Measurements from ENCODE around the gene LGI2. TPM values are rescaled to one million over a fixed set of nuclear protein-coding genes. Genes with fewer than 3 reads are reported as not detected.

The LGI2 gene, protein sequence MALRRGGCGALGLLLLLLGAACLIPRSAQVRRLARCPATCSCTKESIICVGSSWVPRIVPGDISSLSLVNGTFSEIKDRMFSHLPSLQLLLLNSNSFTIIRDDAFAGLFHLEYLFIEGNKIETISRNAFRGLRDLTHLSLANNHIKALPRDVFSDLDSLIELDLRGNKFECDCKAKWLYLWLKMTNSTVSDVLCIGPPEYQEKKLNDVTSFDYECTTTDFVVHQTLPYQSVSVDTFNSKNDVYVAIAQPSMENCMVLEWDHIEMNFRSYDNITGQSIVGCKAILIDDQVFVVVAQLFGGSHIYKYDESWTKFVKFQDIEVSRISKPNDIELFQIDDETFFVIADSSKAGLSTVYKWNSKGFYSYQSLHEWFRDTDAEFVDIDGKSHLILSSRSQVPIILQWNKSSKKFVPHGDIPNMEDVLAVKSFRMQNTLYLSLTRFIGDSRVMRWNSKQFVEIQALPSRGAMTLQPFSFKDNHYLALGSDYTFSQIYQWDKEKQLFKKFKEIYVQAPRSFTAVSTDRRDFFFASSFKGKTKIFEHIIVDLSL
- 0.78 and 0.79 TPM in 2 replicates for polyA plus RNA-seq (2013)

DNA sequence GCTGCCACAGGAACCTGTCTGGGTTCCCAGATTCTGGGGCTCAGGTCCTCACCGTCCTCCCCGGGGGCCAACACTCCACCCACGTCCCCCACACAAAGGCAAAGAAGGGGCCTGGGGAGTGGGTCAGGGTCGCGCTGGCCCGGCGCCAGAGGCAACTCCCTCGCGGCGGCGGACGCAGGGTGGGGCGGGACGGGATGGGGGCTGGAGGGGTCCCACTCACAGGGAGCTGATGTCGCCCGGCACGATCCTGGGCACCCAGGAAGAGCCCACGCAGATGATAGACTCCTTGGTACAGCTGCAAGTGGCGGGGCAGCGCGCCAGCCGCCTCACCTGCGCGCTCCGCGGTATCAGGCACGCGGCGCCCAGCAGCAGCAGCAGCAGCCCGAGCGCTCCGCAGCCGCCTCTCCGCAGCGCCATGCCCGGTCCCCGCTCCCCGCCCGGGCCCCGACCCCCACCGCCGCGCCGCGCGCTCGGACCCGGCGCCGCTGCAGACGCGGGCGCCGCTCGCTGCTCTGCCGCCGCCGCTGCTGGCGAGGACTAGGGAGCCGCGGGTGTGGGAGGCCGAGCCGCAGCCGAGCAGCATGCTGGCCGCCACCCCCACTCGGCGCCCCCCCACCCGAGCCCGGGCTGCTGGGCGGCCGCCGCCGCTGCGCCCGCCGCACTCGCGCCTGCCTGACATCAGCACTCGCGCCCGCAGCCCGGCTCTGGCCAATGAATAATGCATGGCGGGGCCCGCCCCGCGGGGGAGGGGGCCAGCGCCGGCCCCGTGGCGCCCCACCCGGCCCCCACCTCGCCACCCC, at the start of gene LGI2:
Gene LGI2 (minus strand): TSS at position 670 of the 800 bp plus-strand sequence. CDS start 253 bp downstream, at position 417.
- Histone ChIP-seq H3K9me3 (ENCODE audit: insufficient read depth, low read depth, low read length) (peaks cover 2% of the 10 kb centered on the region), H3K4ac (ENCODE audit: low read depth, low read length) (no peak within 1 kb of the TSS), H3K79me1 (ENCODE audit: low read length) (no peaks in the 10 kb centered on the region), H3K4me1 (ENCODE audit: control insufficient read depth in 1 of 2, insufficient read depth in 2 of 2, low read length in 2 of 2) (peaks cover 0 to 7% of the 10 kb centered on the region in 2 experiments), H3K27me3 (ENCODE audit: insufficient read depth, low read length) (peaks cover 14% of the 10 kb centered on the region), H3K14ac (ENCODE audit: low read length) (no peak within 1 kb of the TSS), H4K8ac (ENCODE audit: low read depth, low read length) (no peak within 1 kb of the TSS), H3K18ac (ENCODE audit: low read length) (no peak within 1 kb of the TSS), H4K91ac (ENCODE audit: low read depth, low read length) (no peak within 1 kb of the TSS), H3K23ac (ENCODE audit: low read length) (no peak within 1 kb of the TSS), H3K4me3 (ENCODE audit: low read depth, low read length) (peak within 1 kb of the TSS; percentile 70), H3K79me2 (ENCODE audit: control insufficient read depth, insufficient read depth, low read length, poor library complexity) (no peaks in the 10 kb centered on the region), H2AK5ac (ENCODE audit: low read length) (no peak within 1 kb of the TSS), H3K36me3 (ENCODE audit: control insufficient read depth in 1 of 2, insufficient read depth in 2 of 2, low read length in 2 of 2) (no peaks in the 10 kb centered on the region), H3K9ac (ENCODE audit: low read length) (no peak within 1 kb of the TSS), H4K12ac (ENCODE audit: low read depth, low read length) (no peak within 1 kb of the TSS), H2BK120ac (ENCODE audit: insufficient read depth, low read length, poor library complexity) (no peak within 1 kb of the TSS), H2BK12ac (ENCODE audit: low read length) (no peak within 1 kb of the TSS), H3K4me2 (ENCODE audit: low read length) (peak within 1 kb of the TSS; percentile 67), H2AFZ (ENCODE audit: insufficient read depth, low read length, poor library complexity) (no peak within 1 kb of the TSS), H2BK5ac (ENCODE audit: low read depth, low read length, poor library complexity) (no peak within 1 kb of the TSS), H3K27ac (ENCODE audit: low read depth, low read length) (no peak within 1 kb of the TSS)
- DNase-seq = peak; percentile 17 to 57
- no CpG with 5 or more reads among the region's 92 CpGs for WGBS (ENCODE audit: extremely low coverage, insufficient coverage, insufficient read length)

DNA sequence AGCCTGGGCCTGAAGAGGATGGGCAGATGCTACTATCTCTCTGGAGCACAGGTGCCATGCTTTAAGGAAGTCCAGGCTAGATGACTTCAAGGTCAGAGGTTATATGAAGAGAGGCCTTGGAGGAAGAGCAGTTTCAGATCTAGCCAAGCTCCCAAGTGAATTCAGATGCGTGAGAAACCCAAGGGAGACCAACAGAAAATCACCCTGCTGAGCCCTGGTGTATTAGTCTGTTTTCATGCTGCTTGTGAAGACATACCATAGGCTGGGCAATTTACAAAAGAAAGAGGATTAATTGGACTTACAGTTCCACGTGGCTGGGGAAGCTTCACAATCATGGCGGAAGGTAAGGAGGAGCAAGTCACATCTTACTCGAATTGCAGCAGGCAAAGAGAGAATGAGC, 47.8 kb upstream of the LGI2 start:
- Histone ChIP-seq H3K27ac (ENCODE audit: low read depth, low read length) (peak overlapping the region; percentile 44), H2AFZ (ENCODE audit: insufficient read depth, low read length, poor library complexity) (no peak overlapping the region), H3K18ac (ENCODE audit: low read length) (no peak overlapping the region), H3K79me1 (ENCODE audit: low read length) (peaks cover 15% of the 10 kb centered on the region), H3K9ac (ENCODE audit: low read length) (no peak overlapping the region), H4K12ac (ENCODE audit: low read depth, low read length) (no peak overlapping the region), H3K4me1 (ENCODE audit: control insufficient read depth in 1 of 2, insufficient read depth in 2 of 2, low read length in 2 of 2) (peaks cover 12 to 14% of the 10 kb centered on the region in 2 experiments), H3K14ac (ENCODE audit: low read length) (peak overlapping the region; percentile 36), H3K9me3 (ENCODE audit: insufficient read depth, low read depth, low read length) (no peaks in the 10 kb centered on the region), H2BK5ac (ENCODE audit: low read depth, low read length, poor library complexity) (peak overlapping the region; percentile 47), H3K36me3 (ENCODE audit: control insufficient read depth in 1 of 2, insufficient read depth in 2 of 2, low read length in 2 of 2) (no peaks in the 10 kb centered on the region), H4K8ac (ENCODE audit: low read depth, low read length) (no peak overlapping the region), H3K4ac (ENCODE audit: low read depth, low read length) (no peak overlapping the region), H3K4me2 (ENCODE audit: low read length) (no peak overlapping the region), H2BK120ac (ENCODE audit: insufficient read depth, low read length, poor library complexity) (peak overlapping the region; percentile 52), H3K79me2 (ENCODE audit: control insufficient read depth, insufficient read depth, low read length, poor library complexity) (no peaks in the 10 kb centered on the region), H3K27me3 (ENCODE audit: insufficient read depth, low read length) (no peaks in the 10 kb centered on the region), H3K4me3 (ENCODE audit: low read depth, low read length) (no peak overlapping the region), H3K23ac (ENCODE audit: low read length) (no peak overlapping the region), H2AK5ac (ENCODE audit: low read length) (no peak overlapping the region), H4K91ac (ENCODE audit: low read depth, low read length) (peak overlapping the region; percentile 0), H2BK12ac (ENCODE audit: low read length) (peak overlapping the region; percentile 72)
- WGBS (ENCODE audit: extremely low coverage, insufficient coverage, insufficient read length) = no CpG with 5 or more reads among the region's 4 CpGs
- no peak for DNase-seq

DNA sequence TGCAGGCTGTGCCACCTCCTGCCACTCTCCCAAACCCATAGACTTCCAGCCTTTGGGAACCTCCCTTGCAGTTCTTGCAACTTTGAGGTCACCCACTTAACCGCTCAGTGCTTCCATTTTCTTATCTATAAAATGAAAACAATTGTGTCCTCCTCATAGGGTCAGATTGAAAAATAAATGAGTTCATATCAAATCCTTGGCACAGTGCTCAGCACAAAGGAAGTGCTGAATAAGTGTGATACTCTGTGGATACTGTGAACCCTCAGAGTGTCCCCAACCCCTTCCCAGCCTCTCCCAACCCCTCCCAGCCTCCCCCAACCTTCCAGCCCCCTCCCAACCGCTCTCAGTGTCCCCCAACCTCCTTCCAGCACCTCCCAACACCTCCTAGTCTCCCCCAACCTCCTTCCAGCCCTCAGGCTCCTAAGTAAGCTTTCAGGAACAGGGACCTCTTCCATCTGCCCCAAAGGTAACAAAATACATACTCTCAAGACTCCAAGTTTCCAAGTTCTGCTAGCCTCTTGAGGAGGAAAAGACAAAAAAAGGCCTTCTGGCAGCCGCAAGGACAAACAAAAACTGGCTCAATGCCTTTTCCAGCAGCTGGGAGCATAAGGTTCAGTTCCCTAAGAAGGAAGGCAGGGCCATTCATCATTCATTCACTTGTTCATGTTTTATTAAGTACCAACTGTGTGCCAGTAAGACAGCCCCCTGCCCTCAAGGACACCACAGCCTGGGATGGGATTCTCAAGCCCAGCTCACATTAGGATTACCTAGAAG, 46.1 kb upstream of the LGI2 start:
- peaks cover 5 to 10% of the 10 kb centered on the region in 2 experiments for H3K4me1 ChIP-seq (ENCODE audit: control insufficient read depth in 1 of 2, insufficient read depth in 2 of 2, low read length in 2 of 2)
- no peak overlapping the region for H3K9ac ChIP-seq (ENCODE audit: low read length)
- H3K4ac ChIP-seq (ENCODE audit: low read depth, low read length) = no peak overlapping the region
- H3K27ac ChIP-seq (ENCODE audit: low read depth, low read length) = no peak overlapping the region
- peak overlapping the region; percentile 59 for H4K91ac ChIP-seq (ENCODE audit: low read depth, low read length)
- H2BK120ac ChIP-seq (ENCODE audit: insufficient read depth, low read length, poor library complexity) = peak overlapping the region; percentile 53
- H2AFZ ChIP-seq (ENCODE audit: insufficient read depth, low read length, poor library complexity) = no peak overlapping the region
- H2AK5ac ChIP-seq (ENCODE audit: low read length) = peak overlapping the region; percentile 74
- no peaks in the 10 kb centered on the region for H3K79me2 ChIP-seq (ENCODE audit: control insufficient read depth, insufficient read depth, low read length, poor library complexity)
- no peaks in the 10 kb centered on the region for H3K9me3 ChIP-seq (ENCODE audit: insufficient read depth, low read depth, low read length)
- no peak overlapping the region for H3K4me3 ChIP-seq (ENCODE audit: low read depth, low read length)
- peak overlapping the region; percentile 23 for H3K18ac ChIP-seq (ENCODE audit: low read length)
- no peak overlapping the region for H4K12ac ChIP-seq (ENCODE audit: low read depth, low read length)
- H2BK12ac ChIP-seq (ENCODE audit: low read length) = peak overlapping the region; percentile 95
- H3K79me1 ChIP-seq (ENCODE audit: low read length) = peaks cover 11% of the 10 kb centered on the region
- DNase-seq = no peak
- H3K27me3 ChIP-seq (ENCODE audit: insufficient read depth, low read length) = no peaks in the 10 kb centered on the region
- H3K36me3 ChIP-seq (ENCODE audit: control insufficient read depth in 1 of 2, insufficient read depth in 2 of 2, low read length in 2 of 2) = no peaks in the 10 kb centered on the region
- peak overlapping the region; percentile 34 for H3K14ac ChIP-seq (ENCODE audit: low read length)
- H4K8ac ChIP-seq (ENCODE audit: low read depth, low read length) = no peak overlapping the region
- WGBS (ENCODE audit: extremely low coverage, insufficient coverage, insufficient read length) = no CpG with 5 or more reads among the region's 3 CpGs
- H3K4me2 ChIP-seq (ENCODE audit: low read length) = no peak overlapping the region
- peak overlapping the region; percentile 61 for H2BK5ac ChIP-seq (ENCODE audit: low read depth, low read length, poor library complexity)
- no peak overlapping the region for H3K23ac ChIP-seq (ENCODE audit: low read length)

DNA sequence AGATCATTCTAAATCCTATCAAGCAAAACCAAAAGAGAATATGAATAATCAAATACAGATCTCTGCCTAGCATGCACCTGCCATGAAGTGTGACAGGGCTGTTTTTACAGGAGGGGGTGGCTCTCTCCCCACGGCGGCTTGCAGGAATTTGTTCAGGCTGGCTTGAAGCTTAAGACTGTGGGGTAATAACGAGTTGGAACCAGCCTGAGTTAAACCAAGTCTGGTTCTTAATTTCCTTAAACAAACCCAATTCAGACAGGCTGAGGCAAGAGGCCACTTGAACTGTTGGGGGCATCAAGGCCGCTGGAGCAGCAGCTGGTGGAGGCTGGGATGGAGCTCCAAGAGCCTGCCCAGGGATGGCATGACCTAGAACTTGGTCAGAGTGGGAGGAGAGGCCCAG, 45.1 kb upstream of the LGI2 start:
- Histone ChIP-seq H2BK120ac (ENCODE audit: insufficient read depth, low read length, poor library complexity) (no peak overlapping the region), H3K4me2 (ENCODE audit: low read length) (no peak overlapping the region), H3K9ac (ENCODE audit: low read length) (no peak overlapping the region), H4K8ac (ENCODE audit: low read depth, low read length) (no peak overlapping the region), H3K79me2 (ENCODE audit: control insufficient read depth, insufficient read depth, low read length, poor library complexity) (no peaks in the 10 kb centered on the region), H3K79me1 (ENCODE audit: low read length) (peaks cover 8% of the 10 kb centered on the region), H4K91ac (ENCODE audit: low read depth, low read length) (no peak overlapping the region), H3K4ac (ENCODE audit: low read depth, low read length) (no peak overlapping the region), H3K9me3 (ENCODE audit: insufficient read depth, low read depth, low read length) (no peaks in the 10 kb centered on the region), H2AFZ (ENCODE audit: insufficient read depth, low read length, poor library complexity) (no peak overlapping the region), H2BK5ac (ENCODE audit: low read depth, low read length, poor library complexity) (no peak overlapping the region), H3K36me3 (ENCODE audit: control insufficient read depth in 1 of 2, insufficient read depth in 2 of 2, low read length in 2 of 2) (no peaks in the 10 kb centered on the region), H2BK12ac (ENCODE audit: low read length) (peak overlapping the region; percentile 58), H3K4me1 (ENCODE audit: control insufficient read depth in 1 of 2, insufficient read depth in 2 of 2, low read length in 2 of 2) (peaks cover 3 to 10% of the 10 kb centered on the region in 2 experiments), H3K18ac (ENCODE audit: low read length) (no peak overlapping the region), H3K4me3 (ENCODE audit: low read depth, low read length) (no peak overlapping the region), H3K27ac (ENCODE audit: low read depth, low read length) (no peak overlapping the region), H4K12ac (ENCODE audit: low read depth, low read length) (peak overlapping the region; percentile 61), H3K23ac (ENCODE audit: low read length) (no peak overlapping the region), H2AK5ac (ENCODE audit: low read length) (no peak overlapping the region), H3K14ac (ENCODE audit: low read length) (no peak overlapping the region), H3K27me3 (ENCODE audit: insufficient read depth, low read length) (no peaks in the 10 kb centered on the region)
- no CpG with 5 or more reads among the region's 4 CpGs for WGBS (ENCODE audit: extremely low coverage, insufficient coverage, insufficient read length)
- no peak for DNase-seq
